Measurements from ENCODE around the gene F5. TPM values are rescaled to one million over a fixed set of nuclear protein-coding genes. Genes with fewer than 3 reads are reported as not detected.

F5 gene
- total RNA-seq, 6 experiments from 2014 or later: 110 to 279 (median 175) TPM

DNA sequence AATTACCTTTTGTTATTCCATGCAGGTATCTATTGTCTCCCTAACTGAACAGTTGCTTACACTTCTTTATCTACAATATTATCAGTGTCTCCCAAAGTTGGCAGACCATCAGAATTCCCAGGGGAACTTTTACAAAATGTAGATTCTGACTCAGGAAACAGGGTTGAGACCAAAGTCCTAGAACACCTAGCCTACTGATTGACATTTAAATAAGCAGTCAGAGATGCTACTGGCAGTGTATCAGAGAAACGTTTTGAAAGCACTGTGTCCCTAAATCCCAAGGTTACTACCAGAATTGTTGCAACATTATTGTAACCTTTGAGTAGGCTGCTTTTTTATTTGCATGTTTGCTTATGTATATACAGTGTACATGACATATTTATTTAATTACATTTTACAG, 1.8 kb upstream of the F5 start:
- peak; percentile 50 to 74 (median 56) for ATAC-seq
- 25% methylated on average over 1 of the region's 1 CpG for WGBS (ENCODE audit: insufficient coverage, low coverage, low lambda C conversion rate, missing lambda C conversion rate)
- H3K4me3 ChIP-seq: no peak overlapping the region

DNA sequence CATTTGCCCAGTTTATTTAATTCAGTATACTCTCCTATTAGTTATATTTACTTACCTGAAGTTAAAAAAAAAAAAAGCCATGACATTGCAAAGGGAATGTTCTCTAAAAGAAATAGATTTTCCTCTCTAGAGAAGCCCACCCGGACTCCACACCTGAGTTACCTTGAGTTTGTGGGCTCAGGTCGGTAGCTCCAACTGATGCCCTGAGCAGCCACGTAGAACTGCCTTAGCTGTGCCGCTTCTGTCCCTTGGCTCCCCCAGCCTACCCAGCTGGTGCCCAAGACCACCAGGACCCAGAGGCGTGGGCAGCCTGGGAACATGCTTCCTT, 250 bp downstream of the F5 start:
- Histone ChIP-seq H3K27ac (peak overlapping the region; percentile 74 to 90 (median 86)), H3K27me3 (no peaks in the 10 kb centered on the region), H3K9me3 (no peaks in the 10 kb centered on the region), H3K36me3 (peaks cover 0 to 4% (median under 1%) of the 10 kb centered on the region in 4 donors), H3K4me3 (peak overlapping the region; percentile 52 to 80 (median 77)), H3K4me1 (peaks cover 0 to 48% (median 5%) of the 10 kb centered on the region in 4 donors)
- DNase-seq (no peak), ATAC-seq (peak in 1 of 4 donors; percentile 15)
- no peak for TF ChIP-seq POLR2A (IDR thresholded peaks at IDR 0.05)
- TF ChIP-seq, protein P1, sequence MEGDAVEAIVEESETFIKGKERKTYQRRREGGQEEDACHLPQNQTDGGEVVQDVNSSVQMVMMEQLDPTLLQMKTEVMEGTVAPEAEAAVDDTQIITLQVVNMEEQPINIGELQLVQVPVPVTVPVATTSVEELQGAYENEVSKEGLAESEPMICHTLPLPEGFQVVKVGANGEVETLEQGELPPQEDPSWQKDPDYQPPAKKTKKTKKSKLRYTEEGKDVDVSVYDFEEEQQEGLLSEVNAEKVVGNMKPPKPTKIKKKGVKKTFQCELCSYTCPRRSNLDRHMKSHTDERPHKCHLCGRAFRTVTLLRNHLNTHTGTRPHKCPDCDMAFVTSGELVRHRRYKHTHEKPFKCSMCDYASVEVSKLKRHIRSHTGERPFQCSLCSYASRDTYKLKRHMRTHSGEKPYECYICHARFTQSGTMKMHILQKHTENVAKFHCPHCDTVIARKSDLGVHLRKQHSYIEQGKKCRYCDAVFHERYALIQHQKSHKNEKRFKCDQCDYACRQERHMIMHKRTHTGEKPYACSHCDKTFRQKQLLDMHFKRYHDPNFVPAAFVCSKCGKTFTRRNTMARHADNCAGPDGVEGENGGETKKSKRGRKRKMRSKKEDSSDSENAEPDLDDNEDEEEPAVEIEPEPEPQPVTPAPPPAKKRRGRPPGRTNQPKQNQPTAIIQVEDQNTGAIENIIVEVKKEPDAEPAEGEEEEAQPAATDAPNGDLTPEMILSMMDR (IDR thresholded peaks at IDR 0.05): no peak
- intact Hi-C loops (cut with DNase I): no loop called here
- WGBS (ENCODE audit: insufficient coverage, low coverage, low lambda C conversion rate, missing lambda C conversion rate): 0% methylated on average over 5 of the region's 5 CpGs

More for the DNA sequence above, 1.8 kb upstream of the F5 start:
- H3K36me3 ChIP-seq: no peaks in the 10 kb centered on the region
- H3K27ac ChIP-seq: peak overlapping the region in 2 of 3 donors; percentile 86 to 90
- intact Hi-C loops (cut with DNase I): no loop called here
- peak in 1 of 3 donors; percentile 58 for DNase-seq
- TF ChIP-seq POLR2A (IDR thresholded peaks at IDR 0.05): no peak
- TF ChIP-seq, protein P1 (IDR thresholded peaks at IDR 0.05): no peak
- H3K27me3 ChIP-seq: no peaks in the 10 kb centered on the region
- peaks cover 0 to 29% (median 5%) of the 10 kb centered on the region in 4 donors for H3K4me1 ChIP-seq
- H3K9me3 ChIP-seq: no peaks in the 10 kb centered on the region

DNA sequence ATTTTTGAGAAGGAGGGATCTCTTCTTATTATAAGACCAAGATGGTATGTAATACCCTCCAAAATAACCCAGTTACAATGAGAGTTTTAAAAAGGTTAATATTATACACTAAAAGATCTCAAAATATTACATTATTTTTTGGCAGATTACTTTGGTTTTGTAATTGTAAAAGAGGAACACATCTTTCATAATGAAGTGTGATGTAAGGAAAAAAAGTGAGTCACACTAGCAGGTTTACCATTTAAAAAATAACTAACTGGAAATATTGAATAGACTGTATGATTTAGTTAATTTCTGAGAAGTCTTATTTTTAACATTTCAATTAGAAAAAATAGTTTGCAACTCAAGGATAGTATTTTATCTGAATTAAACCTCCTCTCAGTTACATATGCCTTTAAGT, 1.1 kb downstream of the F5 start:
- H3K9me3 ChIP-seq: no peaks in the 10 kb centered on the region
- H3K27me3 ChIP-seq: no peaks in the 10 kb centered on the region
- peak overlapping the region; percentile 52 to 80 (median 77) for H3K4me3 ChIP-seq
- ATAC-seq: no peak
- H3K27ac ChIP-seq: peak overlapping the region; percentile 74 to 90 (median 86)
- H3K36me3 ChIP-seq: peaks cover 0 to 6% (median 2%) of the 10 kb centered on the region in 4 donors
- peaks cover 0 to 50% (median 5%) of the 10 kb centered on the region in 4 donors for H3K4me1 ChIP-seq
- intact Hi-C loops (cut with DNase I): no loop called here
- DNase-seq: no peak
- TF ChIP-seq, protein P1 (IDR thresholded peaks at IDR 0.05): no peak
- no peak for TF ChIP-seq POLR2A (IDR thresholded peaks at IDR 0.05)

DNA sequence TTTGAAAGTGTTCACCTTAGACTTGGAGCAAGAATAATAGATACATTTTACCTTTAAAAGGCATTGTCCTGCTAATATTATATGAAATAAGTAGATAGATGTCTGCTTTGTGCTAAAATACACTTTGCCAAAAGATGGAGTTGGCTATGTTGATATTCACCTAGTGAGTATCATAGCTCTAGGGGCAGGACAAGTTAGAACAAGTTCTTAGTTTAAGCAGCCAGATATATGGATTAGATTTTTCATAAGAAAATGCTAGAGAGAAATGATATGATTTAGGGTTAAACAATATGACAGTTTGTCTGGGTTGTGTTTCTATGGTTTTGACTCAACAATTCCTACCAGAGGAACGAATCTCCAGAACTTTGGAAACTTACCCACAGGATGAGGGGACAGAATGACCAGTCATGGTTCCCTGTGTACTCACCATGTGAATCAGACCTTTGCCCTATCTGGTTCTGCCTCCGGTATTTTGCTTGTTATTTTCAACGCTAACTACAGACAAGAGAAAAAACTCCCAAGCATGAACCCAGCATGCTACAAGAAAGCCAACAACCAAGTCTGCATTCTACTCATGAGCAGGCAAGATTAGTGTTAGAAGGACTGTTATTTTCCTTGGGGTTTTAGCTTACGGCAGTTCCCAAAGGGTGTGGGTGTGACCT, 1.7 kb downstream of the F5 start:
- WGBS (ENCODE audit: insufficient coverage, low coverage, low lambda C conversion rate, missing lambda C conversion rate): 7% methylated on average over 4 of the region's 4 CpGs
- peak overlapping the region; percentile 52 to 80 (median 77) for H3K4me3 ChIP-seq
- intact Hi-C loops (cut with DNase I): no loop called here
- H3K4me1 ChIP-seq: peaks cover 0 to 55% (median 5%) of the 10 kb centered on the region in 4 donors
- H3K27ac ChIP-seq: peak overlapping the region; percentile 74 to 90 (median 86)
- ATAC-seq (peak; percentile 52 to 63 (median 61)), DNase-seq (peak in 1 of 3 donors; percentile 68)
- no peaks in the 10 kb centered on the region for H3K9me3 ChIP-seq
- TF ChIP-seq, protein P1 (IDR thresholded peaks at IDR 0.05): no peak
- peak; percentile 68 for TF ChIP-seq POLR2A (IDR thresholded peaks at IDR 0.05)
- no peaks in the 10 kb centered on the region for H3K27me3 ChIP-seq
- peaks cover 0 to 6% (median 2%) of the 10 kb centered on the region in 4 donors for H3K36me3 ChIP-seq
